ENCODE measurements around the gene REXO2. TPM values are rescaled to one million over a fixed set of nuclear protein-coding genes. Genes with fewer than 3 reads are reported as not detected.

The REXO2 gene
- total RNA-seq, 1 donor from 2014 or later, result 82.0 TPM

GRCh38 chr11:114466742-114467141, 27.5 kb downstream of the REXO2 start:
- TF ChIP-seq, protein P1, sequence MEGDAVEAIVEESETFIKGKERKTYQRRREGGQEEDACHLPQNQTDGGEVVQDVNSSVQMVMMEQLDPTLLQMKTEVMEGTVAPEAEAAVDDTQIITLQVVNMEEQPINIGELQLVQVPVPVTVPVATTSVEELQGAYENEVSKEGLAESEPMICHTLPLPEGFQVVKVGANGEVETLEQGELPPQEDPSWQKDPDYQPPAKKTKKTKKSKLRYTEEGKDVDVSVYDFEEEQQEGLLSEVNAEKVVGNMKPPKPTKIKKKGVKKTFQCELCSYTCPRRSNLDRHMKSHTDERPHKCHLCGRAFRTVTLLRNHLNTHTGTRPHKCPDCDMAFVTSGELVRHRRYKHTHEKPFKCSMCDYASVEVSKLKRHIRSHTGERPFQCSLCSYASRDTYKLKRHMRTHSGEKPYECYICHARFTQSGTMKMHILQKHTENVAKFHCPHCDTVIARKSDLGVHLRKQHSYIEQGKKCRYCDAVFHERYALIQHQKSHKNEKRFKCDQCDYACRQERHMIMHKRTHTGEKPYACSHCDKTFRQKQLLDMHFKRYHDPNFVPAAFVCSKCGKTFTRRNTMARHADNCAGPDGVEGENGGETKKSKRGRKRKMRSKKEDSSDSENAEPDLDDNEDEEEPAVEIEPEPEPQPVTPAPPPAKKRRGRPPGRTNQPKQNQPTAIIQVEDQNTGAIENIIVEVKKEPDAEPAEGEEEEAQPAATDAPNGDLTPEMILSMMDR (IDR thresholded peaks at IDR 0.05), result no peak
- no peak for TF ChIP-seq EZH2 (IDR thresholded peaks at IDR 0.05)
- TF ChIP-seq EZH2phosphoT487 (IDR thresholded peaks at IDR 0.05), result no peak
- Histone ChIP-seq H4K20me1 (ENCODE audit: low read depth) (no peaks in the 10 kb centered on the region), H3K9ac (no peak overlapping the region), H3K4me2 (no peak overlapping the region), H3K4me3 (no peak overlapping the region), H3K36me3 (peaks cover 4% of the 10 kb centered on the region), H3K79me2 (ENCODE audit: low read depth) (no peaks in the 10 kb centered on the region), H2AFZ (replicated peaks) (no peak overlapping the region), H3F3A (ENCODE audit: low read depth) (no peaks in the 10 kb centered on the region), H3K27ac (no peak overlapping the region), H3K4me1 (no peaks in the 10 kb centered on the region), H3K27me3 (no peaks in the 10 kb centered on the region), H3K9me3 (ENCODE audit: low read depth) (no peaks in the 10 kb centered on the region)
- H3K9me3 Mint-ChIP-seq, result no peaks in the 10 kb centered on the region
- DNase-seq (ENCODE audit: low spot score), result no peak
- H3K4me3 Mint-ChIP-seq, result no peak overlapping the region
- H3K4me1 Mint-ChIP-seq, result no peaks in the 10 kb centered on the region
- H3K36me3 Mint-ChIP-seq, result no peaks in the 10 kb centered on the region
- H3K27me3 Mint-ChIP-seq (ENCODE audit: insufficient read depth, low read depth), result no peaks in the 10 kb centered on the region
- no peak overlapping the region for H3K27ac Mint-ChIP-seq

DNA sequence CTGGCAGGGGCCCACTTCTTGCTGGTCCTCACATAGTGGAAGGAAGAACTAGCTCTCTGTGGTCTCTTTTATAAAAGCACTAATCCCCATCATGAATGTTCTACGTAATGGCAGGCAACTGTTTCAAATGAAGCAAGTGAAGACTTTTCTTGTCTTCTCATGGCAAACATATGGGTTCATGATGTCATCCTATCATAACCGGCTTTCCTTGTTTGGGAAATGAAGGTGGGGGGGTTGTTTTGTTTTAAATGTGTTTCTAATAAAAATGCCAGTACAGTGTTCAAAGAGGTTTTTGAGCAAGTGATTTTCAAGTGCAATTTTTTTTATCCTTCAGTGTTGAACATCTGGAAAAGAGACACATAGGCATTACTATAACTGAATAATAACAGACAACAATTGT, 33.4 kb downstream of the REXO2 start:
- H3K4me1 ChIP-seq, result no peaks in the 10 kb centered on the region
- H3K9me3 ChIP-seq (ENCODE audit: low read depth), result no peaks in the 10 kb centered on the region
- H3K36me3 ChIP-seq, result no peaks in the 10 kb centered on the region
- H3K4me2 ChIP-seq, result no peak overlapping the region
- H3F3A ChIP-seq (ENCODE audit: low read depth), result no peaks in the 10 kb centered on the region
- H3K27me3 Mint-ChIP-seq (ENCODE audit: insufficient read depth, low read depth), result peaks cover 2% of the 10 kb centered on the region
- DNase-seq (ENCODE audit: low spot score), result no peak
- H3K4me1 Mint-ChIP-seq, result no peaks in the 10 kb centered on the region
- H4K20me1 ChIP-seq (ENCODE audit: low read depth), result no peaks in the 10 kb centered on the region
- no peak overlapping the region for H2AFZ ChIP-seq (replicated peaks)
- H3K9me3 Mint-ChIP-seq, result peaks cover 3% of the 10 kb centered on the region
- H3K4me3 Mint-ChIP-seq, result no peak overlapping the region
- no peak overlapping the region for H3K4me3 ChIP-seq
- no peak overlapping the region for H3K27ac Mint-ChIP-seq
- TF ChIP-seq, protein P1 (IDR thresholded peaks at IDR 0.05), result no peak
- TF ChIP-seq EZH2 (IDR thresholded peaks at IDR 0.05), result no peak
- no peak for TF ChIP-seq EZH2phosphoT487 (IDR thresholded peaks at IDR 0.05)
- no peaks in the 10 kb centered on the region for H3K79me2 ChIP-seq (ENCODE audit: low read depth)
- no peaks in the 10 kb centered on the region for H3K36me3 Mint-ChIP-seq
- H3K9ac ChIP-seq, result no peak overlapping the region
- no peaks in the 10 kb centered on the region for H3K27me3 ChIP-seq
- H3K27ac ChIP-seq, result no peak overlapping the region

DNA sequence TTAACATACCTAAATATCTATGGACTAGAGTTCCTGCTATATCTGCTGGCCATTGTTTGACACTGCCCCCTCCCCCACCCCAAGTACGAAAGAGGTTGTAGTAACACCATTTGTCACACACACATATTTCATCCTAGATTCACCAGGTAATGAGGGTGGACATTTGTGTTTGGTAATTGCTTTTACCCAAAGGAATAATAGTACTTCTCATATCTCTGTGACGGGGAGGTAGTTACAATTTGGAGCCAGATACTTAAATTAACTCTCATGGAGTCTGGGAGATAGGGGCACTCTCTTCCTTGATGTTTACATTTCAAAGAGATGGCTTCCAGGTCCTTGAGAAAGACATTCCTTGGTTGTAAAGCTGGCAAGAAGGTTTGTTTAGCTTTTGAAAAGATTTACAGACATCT, 38.7 kb downstream of the REXO2 start:
- H3K9me3 Mint-ChIP-seq, result no peaks in the 10 kb centered on the region
- Histone ChIP-seq H3K9me3 (ENCODE audit: low read depth) (no peaks in the 10 kb centered on the region), H3K4me2 (peak overlapping the region; percentile 1), H4K20me1 (ENCODE audit: low read depth) (no peaks in the 10 kb centered on the region), H3K36me3 (no peaks in the 10 kb centered on the region), H3K27ac (no peak overlapping the region), H3F3A (ENCODE audit: low read depth) (no peaks in the 10 kb centered on the region), H3K4me1 (peaks cover 30% of the 10 kb centered on the region), H3K4me3 (no peak overlapping the region), H3K79me2 (ENCODE audit: low read depth) (no peaks in the 10 kb centered on the region), H3K27me3 (no peaks in the 10 kb centered on the region), H2AFZ (replicated peaks) (peak overlapping the region; percentile 73), H3K9ac (no peak overlapping the region)
- H3K27me3 Mint-ChIP-seq (ENCODE audit: insufficient read depth, low read depth), result no peaks in the 10 kb centered on the region
- H3K4me3 Mint-ChIP-seq, result no peak overlapping the region
- no peaks in the 10 kb centered on the region for H3K36me3 Mint-ChIP-seq
- no peak for DNase-seq (ENCODE audit: low spot score)
- H3K4me1 Mint-ChIP-seq, result no peaks in the 10 kb centered on the region
- TF ChIP-seq EZH2 (IDR thresholded peaks at IDR 0.05), result no peak
- no peak for TF ChIP-seq EZH2phosphoT487 (IDR thresholded peaks at IDR 0.05)
- TF ChIP-seq, protein P1 (IDR thresholded peaks at IDR 0.05), result no peak
- no peak overlapping the region for H3K27ac Mint-ChIP-seq
